ENCODE results near the gene INMT.

Gene INMT

DNA sequence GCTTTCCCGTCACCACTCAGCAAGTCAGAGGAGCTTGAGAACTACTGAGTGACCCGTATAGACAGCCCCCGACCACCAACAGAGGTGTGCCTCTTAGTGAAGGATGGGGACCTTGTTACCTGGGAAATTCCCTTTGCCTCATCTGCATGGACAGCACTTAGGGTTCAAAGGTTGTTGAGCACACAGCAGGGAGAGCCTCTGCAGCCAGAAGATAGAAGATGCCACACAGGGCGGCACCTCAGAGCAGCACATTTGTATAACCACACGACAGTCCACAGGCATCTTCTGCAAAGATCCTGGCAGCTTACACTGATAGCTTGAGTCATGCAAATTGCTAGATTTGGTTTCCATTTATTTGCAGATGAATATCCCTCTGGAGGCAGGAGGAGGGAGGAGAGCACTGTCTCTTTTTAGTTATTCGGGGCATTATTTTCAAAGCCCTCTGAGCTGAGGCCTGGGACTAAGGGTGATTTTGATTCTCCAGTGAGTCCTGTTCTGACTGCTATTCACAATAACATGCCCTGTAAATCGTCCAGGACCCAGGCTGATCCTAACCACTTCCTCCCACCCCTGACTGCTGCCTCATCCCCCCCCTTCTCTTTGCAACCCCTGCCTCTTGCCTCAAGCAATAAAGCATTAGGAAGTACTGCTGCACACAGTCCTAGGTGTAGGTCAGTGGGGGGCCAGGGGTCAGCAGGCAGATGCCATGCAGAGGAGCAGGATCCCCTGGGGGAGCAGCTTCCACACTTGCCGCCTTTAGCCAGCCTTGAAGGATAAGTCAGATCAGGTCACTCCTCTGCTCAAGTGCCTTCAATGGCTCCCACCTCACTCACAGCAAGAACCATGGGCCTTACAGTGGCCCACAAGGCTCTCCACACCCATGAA is 24.6 kb upstream of the INMT start:
- TF ChIP-seq, protein P1, sequence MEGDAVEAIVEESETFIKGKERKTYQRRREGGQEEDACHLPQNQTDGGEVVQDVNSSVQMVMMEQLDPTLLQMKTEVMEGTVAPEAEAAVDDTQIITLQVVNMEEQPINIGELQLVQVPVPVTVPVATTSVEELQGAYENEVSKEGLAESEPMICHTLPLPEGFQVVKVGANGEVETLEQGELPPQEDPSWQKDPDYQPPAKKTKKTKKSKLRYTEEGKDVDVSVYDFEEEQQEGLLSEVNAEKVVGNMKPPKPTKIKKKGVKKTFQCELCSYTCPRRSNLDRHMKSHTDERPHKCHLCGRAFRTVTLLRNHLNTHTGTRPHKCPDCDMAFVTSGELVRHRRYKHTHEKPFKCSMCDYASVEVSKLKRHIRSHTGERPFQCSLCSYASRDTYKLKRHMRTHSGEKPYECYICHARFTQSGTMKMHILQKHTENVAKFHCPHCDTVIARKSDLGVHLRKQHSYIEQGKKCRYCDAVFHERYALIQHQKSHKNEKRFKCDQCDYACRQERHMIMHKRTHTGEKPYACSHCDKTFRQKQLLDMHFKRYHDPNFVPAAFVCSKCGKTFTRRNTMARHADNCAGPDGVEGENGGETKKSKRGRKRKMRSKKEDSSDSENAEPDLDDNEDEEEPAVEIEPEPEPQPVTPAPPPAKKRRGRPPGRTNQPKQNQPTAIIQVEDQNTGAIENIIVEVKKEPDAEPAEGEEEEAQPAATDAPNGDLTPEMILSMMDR (IDR thresholded peaks at IDR 0.05; ENCODE audit: insufficient read depth, low read depth, low read length, missing control alignments), result no peak
- H3K4me3 ChIP-seq (ENCODE audit: low read length), result no peak overlapping the region
- DNase-seq (ENCODE audit: low read depth), result no peak

DNA sequence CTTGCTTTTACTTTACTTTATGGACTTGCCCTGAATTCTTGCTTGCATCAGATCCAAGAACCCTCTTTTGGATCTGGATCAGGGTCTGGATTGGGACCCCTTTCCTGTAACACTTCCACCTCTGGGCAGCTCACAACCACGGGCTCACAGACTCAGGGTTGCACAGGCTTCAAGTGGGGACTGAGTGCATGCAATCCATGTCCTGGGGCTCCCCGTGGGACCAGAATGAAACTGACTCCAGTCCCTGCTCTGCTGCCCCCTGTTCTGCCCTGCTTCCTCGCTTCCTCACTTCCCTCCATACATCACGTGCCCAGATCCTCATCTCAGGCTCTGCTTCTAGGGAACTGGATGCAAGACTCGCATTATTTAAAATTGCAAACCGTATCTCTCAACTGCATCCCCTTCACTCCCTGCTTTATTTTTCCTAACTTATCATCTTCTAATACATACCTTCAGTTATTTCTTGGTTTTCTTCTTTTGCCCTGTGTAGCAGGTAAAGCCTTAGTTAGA is 23.3 kb upstream of the INMT start:
- no peak overlapping the region for H3K4me3 ChIP-seq (ENCODE audit: low read length)
- DNase-seq (ENCODE audit: low read depth), result no peak
- TF ChIP-seq, protein P1 (IDR thresholded peaks at IDR 0.05; ENCODE audit: insufficient read depth, low read depth, low read length, missing control alignments), result no peak

DNA sequence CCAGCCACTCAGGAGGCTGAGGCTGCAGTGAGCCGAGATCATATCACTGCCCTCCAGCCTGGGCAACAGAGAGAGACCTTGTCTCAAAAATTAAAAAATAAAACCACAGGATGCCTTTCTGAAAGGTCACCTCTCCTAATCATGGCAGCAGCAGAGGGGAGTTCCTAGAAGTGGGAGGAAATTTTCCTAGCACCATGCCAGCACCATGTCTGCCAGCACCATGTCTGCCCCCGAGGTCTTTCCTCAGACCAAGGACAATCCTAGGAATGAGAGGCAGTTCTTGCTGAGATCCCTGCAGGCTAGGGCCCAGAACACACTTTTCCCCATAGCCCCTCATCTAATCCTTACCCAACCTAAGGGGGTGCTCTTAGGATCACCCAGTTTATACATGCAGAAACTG is 22.3 kb upstream of the INMT start:
- TF ChIP-seq, protein P1 (IDR thresholded peaks at IDR 0.05; ENCODE audit: insufficient read depth, low read depth, low read length, missing control alignments), result no peak
- DNase-seq (ENCODE audit: low read depth), result no peak
- H3K4me3 ChIP-seq (ENCODE audit: low read length), result no peak overlapping the region

DNA sequence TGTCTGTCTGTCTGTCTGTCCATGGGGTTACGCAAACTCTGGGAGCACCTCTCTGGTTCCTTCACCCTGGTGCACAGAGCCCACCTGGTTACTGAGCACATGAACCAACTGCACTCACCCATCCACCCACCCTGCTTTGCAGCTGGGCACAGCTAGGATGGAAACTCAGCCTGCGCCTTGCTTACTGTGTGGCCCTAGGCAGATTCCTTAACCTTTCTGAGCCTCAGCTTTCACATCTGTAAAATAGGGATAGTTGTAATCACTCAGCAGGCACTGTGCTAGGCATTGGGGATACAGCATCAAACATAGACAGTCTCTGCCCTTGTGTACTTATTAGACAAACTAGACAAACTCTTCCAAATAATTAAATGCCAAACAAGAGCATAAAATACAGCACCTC is 21.8 kb upstream of the INMT start:
- DNase-seq (ENCODE audit: low read depth), result no peak
- TF ChIP-seq, protein P1 (IDR thresholded peaks at IDR 0.05; ENCODE audit: insufficient read depth, low read depth, low read length, missing control alignments), result no peak
- H3K4me3 ChIP-seq (ENCODE audit: low read length), result no peak overlapping the region

DNA sequence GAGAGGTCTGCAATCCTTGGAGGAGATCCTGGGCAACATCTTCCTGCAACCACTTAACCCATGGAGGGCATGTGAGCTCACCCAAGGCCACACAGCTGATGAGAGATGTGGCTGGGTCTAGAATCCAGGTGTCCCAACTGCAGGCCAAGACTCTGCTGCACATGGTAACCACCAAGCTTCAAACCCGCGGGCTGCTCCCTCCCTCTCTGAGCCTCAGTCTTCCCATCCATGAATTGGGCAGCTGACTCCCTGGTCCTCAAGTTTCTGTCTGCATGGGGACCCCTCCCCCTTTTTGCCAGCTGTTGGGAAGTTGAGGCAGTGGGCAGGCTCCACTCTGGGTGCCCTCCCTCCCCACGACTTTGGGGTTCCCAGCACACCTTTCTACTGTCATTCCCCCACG is 20.9 kb upstream of the INMT start:
- TF ChIP-seq, protein P1 (IDR thresholded peaks at IDR 0.05; ENCODE audit: insufficient read depth, low read depth, low read length, missing control alignments), result no peak
- no peak for DNase-seq (ENCODE audit: low read depth)
- H3K4me3 ChIP-seq (ENCODE audit: low read length), result no peak overlapping the region

DNA sequence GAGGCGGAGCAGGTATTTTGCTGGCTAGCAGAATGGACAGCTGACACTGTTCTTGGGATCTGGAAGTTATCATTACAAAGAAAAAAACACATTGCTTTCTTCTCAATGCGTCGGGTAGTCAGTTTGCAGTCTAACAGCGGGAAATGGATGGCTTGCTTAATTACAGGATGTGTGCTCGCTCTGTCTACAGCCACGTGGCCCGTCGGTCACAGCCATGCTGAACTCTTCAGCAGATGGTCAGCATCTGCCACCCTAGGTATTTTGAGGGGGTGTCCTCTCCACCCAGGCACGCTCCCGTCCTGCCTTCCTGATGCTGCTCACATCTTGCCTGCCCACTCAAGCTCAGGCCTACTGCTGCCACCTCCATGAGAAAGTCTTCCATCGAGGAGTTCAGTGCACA is 20.4 kb upstream of the INMT start:
- TF ChIP-seq, protein P1 (IDR thresholded peaks at IDR 0.05; ENCODE audit: insufficient read depth, low read depth, low read length, missing control alignments), result no peak
- H3K4me3 ChIP-seq (ENCODE audit: low read length), result no peak overlapping the region
- DNase-seq (ENCODE audit: low read depth), result no peak

Measured in epithelial cell of esophagus (primary cell).